ENCODE measurements around the gene TNRC18. TPM values are rescaled to one million over a fixed set of nuclear protein-coding genes. Genes with fewer than 3 reads are reported as not detected.

Gene TNRC18
- total and polyA plus RNA-seq, 9 of the 15 experiments (the other 6 are each of a cell fraction or from before 2014, with no cell fraction given), result 0.03 to 43.2 (median 18.0) TPM

DNA sequence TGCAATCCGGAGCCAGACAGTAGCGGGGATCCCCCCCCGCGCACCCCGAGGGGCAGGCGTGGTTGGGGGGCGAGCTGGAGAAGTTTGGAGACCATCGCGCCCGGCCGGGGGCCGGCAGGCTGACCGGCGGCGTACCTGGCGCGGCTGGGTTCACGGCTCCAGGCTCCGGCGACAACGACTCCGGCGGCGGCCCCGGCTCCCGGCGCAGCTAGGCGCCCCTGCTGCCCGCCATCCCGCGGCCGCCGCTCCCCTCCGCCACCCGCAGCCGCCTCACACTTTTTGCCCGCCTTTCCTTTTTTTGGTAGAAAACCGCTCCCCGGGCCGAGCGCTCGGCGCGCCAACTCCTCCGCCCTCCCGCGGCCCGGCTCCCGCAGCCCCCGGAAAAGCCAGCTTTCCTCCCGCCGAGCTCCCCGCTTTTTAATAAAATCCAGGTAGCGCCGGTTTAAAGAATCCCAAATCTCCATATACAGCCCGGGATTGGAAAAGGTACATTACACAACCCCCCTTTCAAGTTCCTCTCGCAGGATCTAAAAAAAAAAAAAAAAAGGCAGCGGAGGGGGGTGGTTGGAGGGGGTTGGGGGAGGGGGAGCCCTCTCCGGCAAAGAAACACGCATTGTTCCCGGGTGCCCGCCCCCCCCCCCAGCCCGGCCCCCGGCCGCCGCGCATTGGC is at the start of gene TNRC18 (continued):
- TF ChIP-seq TCF15 (CRISPR knock-in tag; IDR thresholded peaks at IDR 0.05) (no peak), SREBF2 (CRISPR knock-in tag; IDR thresholded peaks at IDR 0.05) (no peak), KLF13 (tag; IDR thresholded peaks at IDR 0.05; ENCODE audit: borderline replicate concordance, low read depth) (no peak), FOXP1 (CRISPR knock-in tag; IDR thresholded peaks at IDR 0.05) (no peak), TBP (optimal IDR thresholded peaks at IDR 0.05; ENCODE audit: low read depth, low read length) (peak; percentile 17), PHF8 (IDR thresholded peaks at IDR 0.05; ENCODE audit: borderline replicate concordance, low read length) (peak; percentile 31; the same call in 1 of the 2 replicates), SREBF1 (IDR thresholded peaks at IDR 0.05; ENCODE audit: borderline replicate concordance, low read depth, low read length) (no peak), HIVEP1 (CRISPR knock-in tag; IDR thresholded peaks at IDR 0.05) (no peak)
- TF ChIP-seq, protein P1, sequence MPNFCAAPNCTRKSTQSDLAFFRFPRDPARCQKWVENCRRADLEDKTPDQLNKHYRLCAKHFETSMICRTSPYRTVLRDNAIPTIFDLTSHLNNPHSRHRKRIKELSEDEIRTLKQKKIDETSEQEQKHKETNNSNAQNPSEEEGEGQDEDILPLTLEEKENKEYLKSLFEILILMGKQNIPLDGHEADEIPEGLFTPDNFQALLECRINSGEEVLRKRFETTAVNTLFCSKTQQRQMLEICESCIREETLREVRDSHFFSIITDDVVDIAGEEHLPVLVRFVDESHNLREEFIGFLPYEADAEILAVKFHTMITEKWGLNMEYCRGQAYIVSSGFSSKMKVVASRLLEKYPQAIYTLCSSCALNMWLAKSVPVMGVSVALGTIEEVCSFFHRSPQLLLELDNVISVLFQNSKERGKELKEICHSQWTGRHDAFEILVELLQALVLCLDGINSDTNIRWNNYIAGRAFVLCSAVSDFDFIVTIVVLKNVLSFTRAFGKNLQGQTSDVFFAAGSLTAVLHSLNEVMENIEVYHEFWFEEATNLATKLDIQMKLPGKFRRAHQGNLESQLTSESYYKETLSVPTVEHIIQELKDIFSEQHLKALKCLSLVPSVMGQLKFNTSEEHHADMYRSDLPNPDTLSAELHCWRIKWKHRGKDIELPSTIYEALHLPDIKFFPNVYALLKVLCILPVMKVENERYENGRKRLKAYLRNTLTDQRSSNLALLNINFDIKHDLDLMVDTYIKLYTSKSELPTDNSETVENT (CRISPR knock-in tag; IDR thresholded peaks at IDR 0.05), result 0 out of 2 replicates have a peak, but pooled peaks have one; percentile 38
- TF ChIP-seq, protein P2, sequence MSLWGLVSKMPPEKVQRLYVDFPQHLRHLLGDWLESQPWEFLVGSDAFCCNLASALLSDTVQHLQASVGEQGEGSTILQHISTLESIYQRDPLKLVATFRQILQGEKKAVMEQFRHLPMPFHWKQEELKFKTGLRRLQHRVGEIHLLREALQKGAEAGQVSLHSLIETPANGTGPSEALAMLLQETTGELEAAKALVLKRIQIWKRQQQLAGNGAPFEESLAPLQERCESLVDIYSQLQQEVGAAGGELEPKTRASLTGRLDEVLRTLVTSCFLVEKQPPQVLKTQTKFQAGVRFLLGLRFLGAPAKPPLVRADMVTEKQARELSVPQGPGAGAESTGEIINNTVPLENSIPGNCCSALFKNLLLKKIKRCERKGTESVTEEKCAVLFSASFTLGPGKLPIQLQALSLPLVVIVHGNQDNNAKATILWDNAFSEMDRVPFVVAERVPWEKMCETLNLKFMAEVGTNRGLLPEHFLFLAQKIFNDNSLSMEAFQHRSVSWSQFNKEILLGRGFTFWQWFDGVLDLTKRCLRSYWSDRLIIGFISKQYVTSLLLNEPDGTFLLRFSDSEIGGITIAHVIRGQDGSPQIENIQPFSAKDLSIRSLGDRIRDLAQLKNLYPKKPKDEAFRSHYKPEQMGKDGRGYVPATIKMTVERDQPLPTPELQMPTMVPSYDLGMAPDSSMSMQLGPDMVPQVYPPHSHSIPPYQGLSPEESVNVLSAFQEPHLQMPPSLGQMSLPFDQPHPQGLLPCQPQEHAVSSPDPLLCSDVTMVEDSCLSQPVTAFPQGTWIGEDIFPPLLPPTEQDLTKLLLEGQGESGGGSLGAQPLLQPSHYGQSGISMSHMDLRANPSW (CRISPR knock-in tag; IDR thresholded peaks at IDR 0.05), result no peak
